GM23338 (cell line): ENCODE results near the gene TLR3. TPM values are rescaled to one million over a fixed set of nuclear protein-coding genes. Genes with fewer than 3 reads are reported as not detected.
A peak's percentile ranks its signal among the peaks of the same experiment; 100 is the strongest.

Experiments used
- ATAC-seq: fragments of 200-7000 bp; cut with Tn5 transposase; 3 replicates; pipeline ENCODE4 v1.9.1; 2020
- DNase-seq: peaks from one replicate; pipeline ENCODE4 v3.0.0-alpha.2; 2015; ENCODE audit warnings: low spot score
- H2AFZ ChIP-seq: fragments of 200-600 bp; sonication (generic); 2 replicates; pipeline ENCODE4 v1.8.0; 2016; ENCODE audit warnings: antibody characterized with exemption, mild to moderate bottlenecking, moderate library complexity
- H3F3A ChIP-seq: fragments of 200-600 bp; sonication (generic); replicated peaks from 2 replicates; pipeline ENCODE4 v1.8.0; 2017; ENCODE audit warnings: antibody characterized with exemption, mixed run types, low read depth
- H3K27ac ChIP-seq: fragments of 200-600 bp; sonication (generic); 2 replicates; pipeline ENCODE4 v1.6.1; 2016; ENCODE audit warnings: low read depth
- H3K27me3 ChIP-seq: fragments of 200-600 bp; sonication (generic); 2 replicates; pipeline ENCODE4 v1.8.0; 2016; ENCODE audit warnings: mild to moderate bottlenecking, mixed run types, moderate library complexity; ENCODE audit not compliant: insufficient read depth
- H3K36me3 ChIP-seq: fragments of 200-600 bp; sonication (generic); 2 replicates; pipeline ENCODE4 v1.8.0; 2016; ENCODE audit warnings: mild to moderate bottlenecking; ENCODE audit not compliant: insufficient read depth
- H3K4me1 ChIP-seq: fragments of 200-600 bp; sonication (generic); 2 replicates; pipeline ENCODE4 v1.8.0; 2016; ENCODE audit warnings: mild to moderate bottlenecking, moderate library complexity; ENCODE audit not compliant: insufficient read depth
- H3K4me2 ChIP-seq: fragments of 200-600 bp; sonication (generic); 2 replicates; pipeline ENCODE4 v1.7.1; 2017; ENCODE audit warnings: mixed run types
- H3K4me3 ChIP-seq: fragments of 200-600 bp; sonication (generic); 2 replicates; pipeline ENCODE4 v1.6.1; 2016; ENCODE audit warnings: mixed run types
- H3K79me2 ChIP-seq: fragments of 200-600 bp; sonication (generic); replicated peaks from 2 replicates; pipeline ENCODE4 v1.8.0; 2017; ENCODE audit warnings: mild to moderate bottlenecking; ENCODE audit not compliant: insufficient read depth
- H3K9me2 ChIP-seq: fragments of 200-600 bp; sonication (generic); 2 replicates; pipeline ENCODE4 v1.8.0; 2017; ENCODE audit not compliant: insufficient read depth
- H4K20me1 ChIP-seq: fragments of 200-600 bp; sonication (generic); replicated peaks from 2 replicates; pipeline ENCODE4 v1.8.0; 2017; ENCODE audit warnings: mild to moderate bottlenecking; ENCODE audit not compliant: insufficient read depth
- H3K27ac Mint-ChIP-seq: 2 replicates; pipeline ENCODE4 v1.8.0; 2020; ENCODE audit warnings: inconsistent platforms, mild to moderate bottlenecking, moderate library complexity, mixed read lengths
- H3K27me3 Mint-ChIP-seq: 3 replicates; pipeline ENCODE4 v1.8.0; 2022; ENCODE audit warnings: low read depth, mild to moderate bottlenecking, moderate library complexity, mixed read lengths, inconsistent platforms; ENCODE audit not compliant: insufficient read depth, poor library complexity
- H3K36me3 Mint-ChIP-seq: 3 replicates; pipeline ENCODE4 v1.8.0; 2021; ENCODE audit warnings: low read depth, mild to moderate bottlenecking, inconsistent platforms, moderate library complexity, mixed read lengths
- H3K4me1 Mint-ChIP-seq: 3 replicates; pipeline ENCODE4 v1.8.0; 2020; ENCODE audit warnings: mild to moderate bottlenecking, inconsistent platforms, mixed read lengths
- H3K4me3 Mint-ChIP-seq: 3 replicates; pipeline ENCODE4 v1.8.0; 2021; ENCODE audit warnings: moderate library complexity, mild to moderate bottlenecking, inconsistent platforms, mixed read lengths
- H3K9me3 Mint-ChIP-seq: 3 replicates; pipeline ENCODE4 v1.8.0; 2020; ENCODE audit warnings: moderate library complexity, mild to moderate bottlenecking, inconsistent platforms, mixed read lengths
- CREB1 ChIP-seq: fragments of 250-450 bp; sonication (Bioruptor Pico); IDR thresholded peaks from 2 replicates; pipeline ENCODE4 v1.5.0; 2020; ENCODE audit warnings: low read depth, mild to moderate bottlenecking, moderate library complexity
- EZH2phosphoT487 ChIP-seq: fragments of 200-600 bp; sonication (generic); IDR thresholded peaks from one replicate; pipeline ENCODE4 v1.8.1; 2018; ENCODE audit warnings: antibody characterized with exemption; ENCODE audit not compliant: unreplicated experiment
- JUNB ChIP-seq: IDR thresholded peaks from one replicate; pipeline ENCODE4 v1.6.1; 2016; ENCODE audit warnings: antibody characterized with exemption; ENCODE audit not compliant: unreplicated experiment
- NANOG ChIP-seq: IDR thresholded peaks from 2 replicates; pipeline ENCODE4 v1.6.1; 2016; ENCODE audit warnings: antibody characterized with exemption, borderline replicate concordance
- POLR2AphosphoS5 ChIP-seq: IDR thresholded peaks from 2 replicates; pipeline ENCODE4 v1.6.1; 2016; ENCODE audit warnings: antibody characterized with exemption, low read depth
- STAT1 ChIP-seq: IDR thresholded peaks from one replicate; pipeline ENCODE4 v1.6.1; 2016; ENCODE audit warnings: antibody characterized with exemption; ENCODE audit not compliant: unreplicated experiment
- ZNF114 ChIP-seq: fragments of 250-450 bp; sonication (Bioruptor Pico); IDR thresholded peaks from 2 replicates; pipeline ENCODE4 v1.5.0; 2020; ENCODE audit warnings: mild to moderate bottlenecking, moderate library complexity
- ZNF331 ChIP-seq: fragments of 250-450 bp; sonication (Bioruptor Pico); IDR thresholded peaks from 2 replicates; pipeline ENCODE4 v1.5.0; 2020; ENCODE audit warnings: low read depth, mild to moderate bottlenecking, moderate library complexity
- polyA plus RNA-seq: library from polyadenylated mRNA; unstranded; fragments of >200 nt; fragmentation: Nextera tagmentation; extraction: Ambion mirVana; gene quantifications from 2 replicates; pipeline ENCODE4 v1.2.1, GENCODE V29; 2016
- total RNA-seq: library from RNA; depleted of rRNA; stranded (reverse); fragments of >200 nt; shearing (Covaris generic); gene quantifications from 2 replicates; pipeline ENCODE4 v1.2.3, GENCODE V29; 2014
- TF ChIP-seq, protein P1 (sequence below), 2 experiments: fragments of 200-600 bp in 1 of 2; sonication (generic) in 1 of 2; conservative IDR thresholded peaks; 2 replicates each; pipeline versions ENCODE4 v1.5.1 to v1.6.1; 2016 to 2017; ENCODE audit warnings: antibody characterized with exemption in 2 of 2, low read depth in 2 of 2, mild to moderate bottlenecking in 2 of 2, moderate library complexity in 1 of 2
- TF ChIP-seq, protein P2 (sequence below): IDR thresholded peaks from one replicate; pipeline ENCODE4 v1.6.1; 2018; ENCODE audit warnings: antibody characterized with exemption; ENCODE audit not compliant: unreplicated experiment
- TF ChIP-seq, protein P3 (sequence below): fragments of 250-450 bp; sonication (Bioruptor Pico); IDR thresholded peaks from 2 replicates; pipeline ENCODE4 v1.5.0; 2020; ENCODE audit warnings: mild to moderate bottlenecking, moderate library complexity

The TLR3 gene
- total and polyA plus RNA-seq, 2 experiments from 2014 or later = 0.32 to 0.38 TPM

DNA sequence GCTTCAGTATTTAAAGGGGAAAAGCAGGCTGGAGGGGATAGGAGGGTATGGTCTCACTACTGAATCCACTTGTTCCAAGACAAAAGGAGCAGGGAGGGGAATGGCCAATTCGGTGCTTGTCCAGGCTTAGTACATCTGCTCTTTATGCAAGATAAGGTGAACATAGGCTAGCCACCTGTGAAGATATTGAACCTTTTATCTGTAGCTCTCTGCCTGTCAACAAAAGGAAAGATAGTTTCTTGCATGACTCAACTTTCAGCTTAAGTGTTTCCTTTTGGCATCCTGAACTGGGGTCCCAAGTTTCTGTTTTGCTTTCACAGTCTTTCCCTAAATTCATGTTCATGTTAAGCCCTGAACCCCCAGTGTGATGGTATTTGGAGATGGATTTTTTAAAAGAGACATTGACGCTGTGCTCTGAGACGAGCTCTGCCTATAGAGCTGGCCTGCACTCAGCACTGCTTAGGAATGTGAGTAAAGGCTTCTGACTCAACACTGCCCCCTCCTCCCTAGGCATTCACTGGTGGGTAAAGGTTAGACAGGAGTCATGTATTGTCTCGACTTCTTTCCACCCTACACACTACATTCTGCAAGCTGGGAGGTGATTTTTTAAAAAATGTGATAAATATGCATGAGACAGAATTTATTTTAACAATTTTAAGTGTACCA is 63.8 kb downstream of the TLR3 start:
- peak; percentile 100 for ATAC-seq
- DNase-seq = peak; percentile 83
- Histone ChIP-seq H3K4me2 (no peak overlapping the region), H3F3A (no peaks in the 10 kb centered on the region), H3K4me1 (peaks cover 16% of the 10 kb centered on the region), H2AFZ (peak overlapping the region; percentile 21; the same call in 1 of the 2 replicates), H3K36me3 (no peaks in the 10 kb centered on the region), H3K27ac (no peak overlapping the region), H3K79me2 (no peaks in the 10 kb centered on the region), H3K4me3 (no peak overlapping the region), H3K9me2 (no peaks in the 10 kb centered on the region), H3K27me3 (no peaks in the 10 kb centered on the region), H4K20me1 (no peaks in the 10 kb centered on the region)
- peaks cover 4% of the 10 kb centered on the region for H3K27me3 Mint-ChIP-seq
- no peaks in the 10 kb centered on the region for H3K9me3 Mint-ChIP-seq
- H3K4me3 Mint-ChIP-seq = no peak overlapping the region
- no peak for TF ChIP-seq POLR2AphosphoS5
- TF ChIP-seq, protein P1, sequence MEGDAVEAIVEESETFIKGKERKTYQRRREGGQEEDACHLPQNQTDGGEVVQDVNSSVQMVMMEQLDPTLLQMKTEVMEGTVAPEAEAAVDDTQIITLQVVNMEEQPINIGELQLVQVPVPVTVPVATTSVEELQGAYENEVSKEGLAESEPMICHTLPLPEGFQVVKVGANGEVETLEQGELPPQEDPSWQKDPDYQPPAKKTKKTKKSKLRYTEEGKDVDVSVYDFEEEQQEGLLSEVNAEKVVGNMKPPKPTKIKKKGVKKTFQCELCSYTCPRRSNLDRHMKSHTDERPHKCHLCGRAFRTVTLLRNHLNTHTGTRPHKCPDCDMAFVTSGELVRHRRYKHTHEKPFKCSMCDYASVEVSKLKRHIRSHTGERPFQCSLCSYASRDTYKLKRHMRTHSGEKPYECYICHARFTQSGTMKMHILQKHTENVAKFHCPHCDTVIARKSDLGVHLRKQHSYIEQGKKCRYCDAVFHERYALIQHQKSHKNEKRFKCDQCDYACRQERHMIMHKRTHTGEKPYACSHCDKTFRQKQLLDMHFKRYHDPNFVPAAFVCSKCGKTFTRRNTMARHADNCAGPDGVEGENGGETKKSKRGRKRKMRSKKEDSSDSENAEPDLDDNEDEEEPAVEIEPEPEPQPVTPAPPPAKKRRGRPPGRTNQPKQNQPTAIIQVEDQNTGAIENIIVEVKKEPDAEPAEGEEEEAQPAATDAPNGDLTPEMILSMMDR (conservative IDR thresholded peaks at IDR 0.05; ENCODE audit: low read depth in 2 of 2) = peak; percentile 60 to 74
- H3K4me1 Mint-ChIP-seq = peaks cover 28% of the 10 kb centered on the region
- peak overlapping the region; percentile 69 for H3K27ac Mint-ChIP-seq
- H3K36me3 Mint-ChIP-seq = no peaks in the 10 kb centered on the region

DNA sequence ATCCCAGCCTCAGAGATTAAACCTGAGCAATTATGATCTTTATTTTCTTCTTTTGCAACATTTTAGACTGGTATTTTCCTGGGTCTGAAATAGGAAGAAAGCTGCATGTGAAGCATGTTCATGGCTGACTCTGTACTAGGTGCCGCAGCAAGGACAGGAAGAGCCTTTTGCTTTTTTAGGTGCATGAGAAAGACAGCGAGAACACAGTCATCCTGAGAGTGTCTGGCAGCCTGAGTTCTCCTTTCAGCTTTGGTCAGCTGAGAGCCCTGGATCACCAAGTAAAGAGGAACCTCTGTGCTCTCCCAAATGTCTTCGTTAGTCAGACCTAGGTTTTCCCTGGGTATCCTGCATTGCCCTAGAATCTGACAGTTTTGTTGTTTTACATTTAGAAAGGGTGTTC is 65.3 kb downstream of the TLR3 start:
- Histone ChIP-seq H4K20me1 (no peaks in the 10 kb centered on the region), H3K27ac (no peak overlapping the region), H3K9me2 (no peaks in the 10 kb centered on the region), H3K36me3 (no peaks in the 10 kb centered on the region), H3K79me2 (no peaks in the 10 kb centered on the region), H3K4me2 (no peak overlapping the region), H3F3A (no peaks in the 10 kb centered on the region), H2AFZ (no peak overlapping the region), H3K27me3 (no peaks in the 10 kb centered on the region), H3K4me3 (no peak overlapping the region), H3K4me1 (peaks cover 16% of the 10 kb centered on the region)
- Mint-ChIP-seq H3K27me3 (peaks cover 4% of the 10 kb centered on the region), H3K4me1 (peaks cover 28% of the 10 kb centered on the region), H3K36me3 (no peaks in the 10 kb centered on the region), H3K9me3 (no peaks in the 10 kb centered on the region), H3K27ac (no peak overlapping the region), H3K4me3 (no peak overlapping the region)
- ATAC-seq = no peak
- no peak for DNase-seq
- no peak for TF ChIP-seq STAT1
- TF ChIP-seq NANOG = no peak
- TF ChIP-seq, protein P2, sequence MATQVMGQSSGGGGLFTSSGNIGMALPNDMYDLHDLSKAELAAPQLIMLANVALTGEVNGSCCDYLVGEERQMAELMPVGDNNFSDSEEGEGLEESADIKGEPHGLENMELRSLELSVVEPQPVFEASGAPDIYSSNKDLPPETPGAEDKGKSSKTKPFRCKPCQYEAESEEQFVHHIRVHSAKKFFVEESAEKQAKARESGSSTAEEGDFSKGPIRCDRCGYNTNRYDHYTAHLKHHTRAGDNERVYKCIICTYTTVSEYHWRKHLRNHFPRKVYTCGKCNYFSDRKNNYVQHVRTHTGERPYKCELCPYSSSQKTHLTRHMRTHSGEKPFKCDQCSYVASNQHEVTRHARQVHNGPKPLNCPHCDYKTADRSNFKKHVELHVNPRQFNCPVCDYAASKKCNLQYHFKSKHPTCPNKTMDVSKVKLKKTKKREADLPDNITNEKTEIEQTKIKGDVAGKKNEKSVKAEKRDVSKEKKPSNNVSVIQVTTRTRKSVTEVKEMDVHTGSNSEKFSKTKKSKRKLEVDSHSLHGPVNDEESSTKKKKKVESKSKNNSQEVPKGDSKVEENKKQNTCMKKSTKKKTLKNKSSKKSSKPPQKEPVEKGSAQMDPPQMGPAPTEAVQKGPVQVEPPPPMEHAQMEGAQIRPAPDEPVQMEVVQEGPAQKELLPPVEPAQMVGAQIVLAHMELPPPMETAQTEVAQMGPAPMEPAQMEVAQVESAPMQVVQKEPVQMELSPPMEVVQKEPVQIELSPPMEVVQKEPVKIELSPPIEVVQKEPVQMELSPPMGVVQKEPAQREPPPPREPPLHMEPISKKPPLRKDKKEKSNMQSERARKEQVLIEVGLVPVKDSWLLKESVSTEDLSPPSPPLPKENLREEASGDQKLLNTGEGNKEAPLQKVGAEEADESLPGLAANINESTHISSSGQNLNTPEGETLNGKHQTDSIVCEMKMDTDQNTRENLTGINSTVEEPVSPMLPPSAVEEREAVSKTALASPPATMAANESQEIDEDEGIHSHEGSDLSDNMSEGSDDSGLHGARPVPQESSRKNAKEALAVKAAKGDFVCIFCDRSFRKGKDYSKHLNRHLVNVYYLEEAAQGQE = no peak
- TF ChIP-seq ZNF114 = no peak
- TF ChIP-seq JUNB = no peak
- no peak for TF ChIP-seq EZH2phosphoT487
- TF ChIP-seq ZNF331 = no peak
- no peak for TF ChIP-seq CREB1 (CRISPR knock-in tag)
- TF ChIP-seq, protein P3, sequence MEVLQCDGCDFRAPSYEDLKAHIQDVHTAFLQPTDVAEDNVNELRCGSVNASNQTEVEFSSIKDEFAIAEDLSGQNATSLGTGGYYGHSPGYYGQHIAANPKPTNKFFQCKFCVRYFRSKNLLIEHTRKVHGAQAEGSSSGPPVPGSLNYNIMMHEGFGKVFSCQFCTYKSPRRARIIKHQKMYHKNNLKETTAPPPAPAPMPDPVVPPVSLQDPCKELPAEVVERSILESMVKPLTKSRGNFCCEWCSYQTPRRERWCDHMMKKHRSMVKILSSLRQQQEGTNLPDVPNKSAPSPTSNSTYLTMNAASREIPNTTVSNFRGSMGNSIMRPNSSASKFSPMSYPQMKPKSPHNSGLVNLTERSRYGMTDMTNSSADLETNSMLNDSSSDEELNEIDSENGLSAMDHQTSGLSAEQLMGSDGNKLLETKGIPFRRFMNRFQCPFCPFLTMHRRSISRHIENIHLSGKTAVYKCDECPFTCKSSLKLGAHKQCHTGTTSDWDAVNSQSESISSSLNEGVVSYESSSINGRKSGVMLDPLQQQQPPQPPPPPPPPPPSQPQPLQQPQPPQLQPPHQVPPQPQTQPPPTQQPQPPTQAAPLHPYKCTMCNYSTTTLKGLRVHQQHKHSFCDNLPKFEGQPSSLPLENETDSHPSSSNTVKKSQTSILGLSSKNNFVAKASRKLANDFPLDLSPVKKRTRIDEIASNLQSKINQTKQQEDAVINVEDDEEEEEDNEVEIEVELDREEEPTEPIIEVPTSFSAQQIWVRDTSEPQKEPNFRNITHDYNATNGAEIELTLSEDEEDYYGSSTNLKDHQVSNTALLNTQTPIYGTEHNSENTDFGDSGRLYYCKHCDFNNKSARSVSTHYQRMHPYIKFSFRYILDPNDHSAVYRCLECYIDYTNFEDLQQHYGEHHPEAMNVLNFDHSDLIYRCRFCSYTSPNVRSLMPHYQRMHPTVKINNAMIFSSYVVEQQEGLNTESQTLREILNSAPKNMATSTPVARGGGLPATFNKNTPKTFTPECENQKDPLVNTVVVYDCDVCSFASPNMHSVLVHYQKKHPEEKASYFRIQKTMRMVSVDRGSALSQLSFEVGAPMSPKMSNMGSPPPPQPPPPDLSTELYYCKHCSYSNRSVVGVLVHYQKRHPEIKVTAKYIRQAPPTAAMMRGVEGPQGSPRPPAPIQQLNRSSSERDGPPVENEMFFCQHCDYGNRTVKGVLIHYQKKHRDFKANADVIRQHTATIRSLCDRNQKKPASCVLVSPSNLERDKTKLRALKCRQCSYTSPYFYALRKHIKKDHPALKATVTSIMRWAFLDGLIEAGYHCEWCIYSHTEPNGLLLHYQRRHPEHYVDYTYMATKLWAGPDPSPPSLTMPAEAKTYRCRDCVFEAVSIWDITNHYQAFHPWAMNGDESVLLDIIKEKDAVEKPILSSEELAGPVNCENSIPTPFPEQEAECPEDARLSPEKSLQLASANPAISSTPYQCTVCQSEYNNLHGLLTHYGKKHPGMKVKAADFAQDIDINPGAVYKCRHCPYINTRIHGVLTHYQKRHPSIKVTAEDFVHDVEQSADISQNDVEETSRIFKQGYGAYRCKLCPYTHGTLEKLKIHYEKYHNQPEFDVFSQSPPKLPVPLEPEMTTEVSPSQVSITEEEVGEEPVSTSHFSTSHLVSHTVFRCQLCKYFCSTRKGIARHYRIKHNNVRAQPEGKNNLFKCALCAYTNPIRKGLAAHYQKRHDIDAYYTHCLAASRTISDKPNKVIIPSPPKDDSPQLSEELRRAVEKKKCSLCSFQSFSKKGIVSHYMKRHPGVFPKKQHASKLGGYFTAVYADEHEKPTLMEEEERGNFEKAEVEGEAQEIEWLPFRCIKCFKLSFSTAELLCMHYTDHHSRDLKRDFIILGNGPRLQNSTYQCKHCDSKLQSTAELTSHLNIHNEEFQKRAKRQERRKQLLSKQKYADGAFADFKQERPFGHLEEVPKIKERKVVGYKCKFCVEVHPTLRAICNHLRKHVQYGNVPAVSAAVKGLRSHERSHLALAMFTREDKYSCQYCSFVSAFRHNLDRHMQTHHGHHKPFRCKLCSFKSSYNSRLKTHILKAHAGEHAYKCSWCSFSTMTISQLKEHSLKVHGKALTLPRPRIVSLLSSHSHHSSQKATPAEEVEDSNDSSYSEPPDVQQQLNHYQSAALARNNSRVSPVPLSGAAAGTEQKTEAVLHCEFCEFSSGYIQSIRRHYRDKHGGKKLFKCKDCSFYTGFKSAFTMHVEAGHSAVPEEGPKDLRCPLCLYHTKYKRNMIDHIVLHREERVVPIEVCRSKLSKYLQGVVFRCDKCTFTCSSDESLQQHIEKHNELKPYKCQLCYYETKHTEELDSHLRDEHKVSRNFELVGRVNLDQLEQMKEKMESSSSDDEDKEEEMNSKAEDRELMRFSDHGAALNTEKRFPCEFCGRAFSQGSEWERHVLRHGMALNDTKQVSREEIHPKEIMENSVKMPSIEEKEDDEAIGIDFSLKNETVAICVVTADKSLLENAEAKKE = no peak
